Mammary epithelial cell (primary cell): ENCODE measurements around the gene GRK1.

Source experiments
- CTCF ChIP-seq, 2 donors: IDR thresholded peaks in 1 of 2; conservative IDR thresholded peaks in 1 of 2; 2 replicates each; pipeline ENCODE4 v1.5.1; 2011 to 2012; ENCODE audit warnings: inconsistent platforms in 2 of 2, low read length in 2 of 2, mild to moderate bottlenecking in 2 of 2, control low read depth in 1 of 2, low read depth in 1 of 2; ENCODE audit not compliant: insufficient read depth in 1 of 2; ENCODE audit errors: extremely low read depth in 1 of 2
- EZH2 ChIP-seq: IDR thresholded peaks from 2 replicates; pipeline ENCODE4 v1.6.1; 2012; ENCODE audit warnings: low read length, inconsistent platforms, borderline replicate concordance

- TF ChIP-seq CTCF (conservative IDR thresholded peaks at IDR 0.05 in 1 of 2, IDR thresholded peaks at IDR 0.05 in 1 of 2; ENCODE audit: extremely low read depth in 1 of 2, insufficient read depth in 1 of 2, low read depth in 1 of 2, low read length in 2 of 2) (no peak), EZH2 (no peak)
Observed at GRCh38 chr13:113667771-113668490, 912 bp downstream of the GRK1 start.
